Stimulated activated CD8-positive, alpha-beta memory T cell treated with anti-CD3 and anti-CD28 coated beads, Interleukin-2, amount 100 ng/mL, for 1 hour (primary cell): ENCODE results near the gene FARSA.
"Not testable (repeated sequence)": the region's sequence is repeated elsewhere in the genome, so short reads cannot be mapped to it uniquely, and the experiment has no call there.

Experiments used
- DNase-seq, 2 donors: peaks; one replicate each; pipeline ENCODE4 v3.0.0-alpha.2; 2020; ENCODE audit warnings: low read depth in 2 of 2

Gene FARSA

DNA sequence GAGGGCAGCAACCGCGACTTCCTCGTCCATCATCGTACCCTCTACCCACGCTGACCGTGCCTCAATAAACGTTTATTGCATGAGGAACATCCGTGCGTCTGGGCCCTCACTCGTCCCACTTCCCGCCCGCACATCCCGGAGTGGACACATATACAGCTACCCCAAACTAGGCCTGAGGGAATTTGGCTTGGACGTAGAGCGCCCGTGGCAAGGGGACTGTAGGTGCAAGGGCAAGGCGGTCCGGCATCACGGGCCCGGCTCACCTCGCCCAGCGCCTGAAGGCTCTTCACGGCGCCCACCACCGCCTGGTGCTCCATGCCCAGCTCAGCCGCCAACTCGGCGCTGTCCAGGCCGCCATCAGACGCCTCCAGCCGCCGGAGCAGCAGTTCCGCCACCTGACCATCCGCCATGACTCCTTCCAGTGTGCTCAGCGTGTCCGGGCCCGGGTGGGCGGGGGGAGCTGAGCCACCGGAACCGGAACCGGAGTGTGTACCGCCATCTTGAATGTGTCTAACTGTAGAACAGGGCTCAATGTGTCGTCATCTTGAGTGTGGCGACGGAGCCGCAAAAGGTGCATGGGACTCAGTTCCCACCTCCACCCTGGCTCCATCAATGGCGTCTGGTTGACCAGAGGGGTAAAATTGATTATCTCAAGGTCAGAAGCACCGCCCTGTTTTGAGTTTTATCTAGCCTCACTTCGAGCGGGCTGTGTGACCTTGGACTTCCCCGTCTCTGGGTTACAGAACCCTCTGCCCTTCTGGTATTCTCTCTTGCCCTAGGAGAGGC lies at the start of gene FARSA:
FARSA (minus strand) TSS at position 425 of the 786 bp plus-strand sequence; CDS start at position 410, 15 bp downstream.
- peak; percentile 68 to 81 for DNase-seq

DNA sequence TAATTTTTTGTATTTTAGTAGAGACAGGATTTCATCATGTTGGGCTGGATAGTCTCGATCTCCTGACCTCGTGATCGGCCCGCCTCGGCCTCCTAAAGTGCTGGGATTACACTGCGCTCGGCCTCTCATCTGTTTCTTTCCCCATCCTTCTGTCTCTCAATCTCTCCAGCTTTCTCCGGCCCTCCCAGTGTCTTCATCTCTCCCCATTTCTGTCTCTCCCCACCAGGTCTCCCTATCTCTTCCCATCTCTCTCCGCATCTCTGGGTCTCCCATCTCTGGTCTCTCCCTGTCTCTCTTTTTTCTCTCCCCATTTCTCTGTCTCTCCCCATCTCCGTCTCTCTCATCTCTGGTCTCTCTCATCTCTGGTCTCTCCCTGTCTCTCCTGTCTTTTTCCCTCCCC lies 49.6 kb upstream of the FARSA start:
- DNase-seq, result no peak

DNA sequence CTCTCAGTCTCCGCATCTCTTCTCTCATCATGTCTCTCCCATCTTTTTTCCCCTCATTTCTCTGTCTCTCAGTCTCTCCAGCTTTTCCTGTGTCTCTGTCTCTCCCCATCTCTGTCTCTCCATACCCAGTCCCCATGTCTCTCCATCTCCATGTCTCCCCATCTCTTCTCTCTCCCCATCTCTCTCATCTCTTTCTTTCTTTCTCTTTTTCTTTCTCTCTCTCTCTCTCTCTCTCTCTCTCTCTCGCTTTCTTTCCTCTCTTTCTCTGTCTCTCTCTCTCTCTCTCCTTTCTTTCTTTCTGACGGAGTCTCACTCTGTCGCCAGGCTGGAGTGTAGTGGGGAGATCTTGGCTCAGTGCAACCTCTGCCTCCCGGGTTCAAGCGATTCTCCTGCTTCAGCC lies 49.1 kb upstream of the FARSA start:
- no peak for DNase-seq

DNA sequence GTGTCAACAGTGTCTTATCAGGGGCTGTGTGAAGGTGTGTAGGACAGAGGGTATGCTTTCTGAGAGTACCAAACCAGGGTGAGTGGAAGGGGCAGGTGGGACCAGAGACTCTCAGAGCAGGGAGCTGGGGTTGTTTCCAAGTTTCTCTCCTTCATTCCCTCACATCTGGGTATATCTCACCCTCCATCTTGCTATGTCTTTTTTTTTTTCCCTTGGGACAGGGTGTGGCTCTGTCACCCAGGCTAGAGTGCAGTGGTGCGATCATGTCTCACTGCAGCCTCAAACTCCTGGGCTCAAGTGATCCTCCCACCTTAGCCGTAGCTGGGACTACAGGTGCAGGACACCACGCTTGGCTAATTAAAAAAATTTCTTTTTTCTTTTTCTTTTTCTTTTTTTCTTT lies 46.5 kb upstream of the FARSA start:
- DNase-seq, result no peak

DNA sequence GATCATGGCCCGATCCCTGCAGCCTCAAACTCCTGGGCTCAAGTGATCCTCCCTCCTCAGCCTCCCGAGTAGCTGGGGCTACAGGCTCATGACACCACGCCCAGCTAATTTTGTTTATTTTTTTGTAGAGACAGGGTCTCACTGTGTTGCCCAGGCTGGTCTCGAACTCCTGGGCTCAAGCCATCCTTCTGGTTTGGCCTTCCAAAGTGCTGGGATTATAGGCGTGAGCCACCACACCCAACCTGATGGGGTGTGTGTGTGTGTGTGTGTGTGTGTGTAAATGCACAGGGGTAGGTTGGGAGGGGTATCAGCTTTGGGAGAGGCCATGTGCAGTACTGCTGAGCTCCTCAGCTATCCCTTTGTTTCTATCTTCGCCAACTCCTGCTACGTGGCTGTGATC lies 42.6 kb upstream of the FARSA start:
- not testable (repeated sequence) for DNase-seq

DNA sequence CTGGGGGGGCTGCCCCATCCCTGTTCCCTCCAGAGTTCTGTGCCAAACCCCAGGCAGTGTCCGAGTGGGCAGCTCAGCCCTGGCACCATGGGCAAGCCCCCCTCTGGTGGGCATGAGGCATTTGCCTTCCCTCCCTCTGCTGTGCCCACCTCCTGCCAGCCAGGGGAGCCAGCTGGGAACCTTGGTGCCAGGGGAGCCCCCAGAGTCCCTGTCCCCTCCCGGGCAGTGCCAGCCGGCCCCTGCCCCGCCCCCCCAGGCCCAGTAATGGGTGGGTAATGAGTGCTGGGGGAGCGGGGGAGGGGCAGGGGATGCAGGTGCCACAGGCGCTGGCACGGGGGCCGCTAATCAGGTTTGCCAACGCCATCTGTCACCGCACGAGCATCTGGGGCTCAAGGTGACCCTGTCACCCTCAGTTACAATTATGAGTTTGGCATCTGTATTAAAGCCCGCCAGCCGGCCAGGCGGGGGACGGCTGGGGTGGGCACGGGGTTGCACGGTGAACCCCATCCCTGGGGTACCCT lies 41.8 kb upstream of the FARSA start:
- DNase-seq, result no peak

DNA sequence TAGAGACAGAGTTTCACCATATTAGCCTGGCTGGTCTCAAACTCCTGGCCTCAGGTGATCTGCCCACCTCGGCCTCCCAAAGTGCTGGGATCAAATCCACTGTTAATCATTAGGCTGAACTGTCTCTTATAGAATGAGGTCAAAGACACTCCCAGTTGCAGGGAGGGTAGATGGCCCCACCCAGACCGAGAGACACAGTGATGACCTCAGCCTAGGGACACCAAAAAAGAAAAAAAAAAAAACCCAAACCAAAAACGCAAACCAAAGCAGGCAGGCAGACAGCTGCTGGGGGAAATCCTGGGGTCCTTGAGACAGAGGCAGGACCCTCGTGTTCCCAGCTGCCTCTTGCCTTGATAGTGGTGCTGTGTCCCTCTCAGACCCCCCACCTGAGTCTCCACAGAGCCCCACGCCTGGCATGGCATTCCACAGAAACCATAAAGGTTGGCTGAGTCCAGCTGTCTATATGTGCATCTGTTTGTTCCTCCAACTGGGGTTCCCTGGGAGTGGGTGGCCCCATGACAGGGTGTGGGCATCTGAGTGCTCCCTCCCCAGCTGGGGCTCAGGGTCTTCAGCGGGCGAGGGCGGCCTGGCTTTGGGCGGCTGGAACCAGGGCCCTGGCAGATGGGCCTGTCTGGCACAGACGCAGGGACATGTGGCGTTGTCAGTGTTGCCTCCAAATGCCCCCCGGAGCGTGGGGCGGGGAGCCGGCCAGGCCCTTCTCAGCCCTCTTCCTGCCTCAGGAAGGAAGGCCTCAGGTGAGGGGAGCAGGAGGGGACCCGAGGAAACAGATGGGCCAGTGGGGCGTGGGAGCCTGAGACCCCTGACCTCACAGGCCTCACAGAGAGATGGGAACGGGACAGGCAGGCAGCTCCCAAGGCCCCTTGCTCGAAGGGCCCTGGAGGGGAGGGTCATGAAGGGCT lies 41.0 kb upstream of the FARSA start:
- DNase-seq, result no peak

DNA sequence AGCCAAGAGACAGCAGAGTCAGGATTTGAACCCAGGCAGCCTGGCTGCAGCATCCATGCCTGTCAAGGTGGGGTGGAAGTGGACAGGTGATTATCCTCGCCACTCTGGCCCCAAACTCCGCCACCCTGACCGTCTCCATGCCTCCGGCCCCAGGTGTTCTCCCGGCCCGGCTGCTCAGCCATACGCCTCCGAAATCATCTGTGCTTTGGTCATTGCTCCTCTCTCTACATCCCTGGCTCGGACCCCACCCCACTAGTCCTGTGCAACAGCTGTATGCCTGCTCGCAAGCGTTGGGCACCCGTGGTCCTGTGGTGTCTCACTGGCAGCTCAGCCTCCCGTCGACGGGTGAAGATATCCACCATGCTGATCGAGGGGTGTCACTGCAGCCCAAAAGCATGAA lies 39.7 kb upstream of the FARSA start:
- DNase-seq, result no peak

DNA sequence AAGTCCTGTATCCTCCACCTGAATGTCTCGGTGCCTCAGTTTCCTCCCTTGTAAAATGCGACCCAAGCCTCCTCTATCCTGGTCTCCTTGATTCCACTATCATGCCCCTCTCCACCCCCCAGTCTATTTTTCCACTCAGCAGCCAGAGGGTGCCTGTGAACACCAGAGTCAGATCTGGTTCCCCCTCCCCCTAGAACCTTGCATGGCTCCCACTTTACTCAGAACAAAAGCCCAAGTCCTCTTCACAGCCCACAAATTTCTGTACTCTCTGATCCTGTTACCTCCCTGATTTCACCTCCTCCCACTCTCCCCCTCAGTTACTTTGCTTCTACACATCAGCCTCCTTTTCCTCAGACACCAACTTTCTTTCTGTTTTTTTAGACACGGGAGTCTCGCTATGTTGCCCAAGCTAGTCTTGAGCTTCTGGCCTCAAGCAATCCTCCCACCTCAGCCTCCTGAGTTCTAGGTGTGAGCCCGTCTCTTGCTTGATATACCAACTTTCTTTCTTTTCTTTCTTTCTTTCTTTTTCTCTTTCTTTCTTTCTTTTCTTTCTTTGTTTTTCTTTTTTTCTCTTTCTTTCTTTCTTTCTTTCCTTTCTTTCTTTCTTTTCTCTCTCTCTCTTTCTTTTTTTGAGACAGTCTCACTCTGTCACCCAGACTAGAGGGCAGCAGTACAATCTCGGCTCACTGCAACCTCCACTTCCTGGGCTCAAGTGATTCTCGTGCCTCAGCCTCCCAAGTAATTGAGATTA lies 36.7 kb upstream of the FARSA start:
- DNase-seq, result no peak

DNA sequence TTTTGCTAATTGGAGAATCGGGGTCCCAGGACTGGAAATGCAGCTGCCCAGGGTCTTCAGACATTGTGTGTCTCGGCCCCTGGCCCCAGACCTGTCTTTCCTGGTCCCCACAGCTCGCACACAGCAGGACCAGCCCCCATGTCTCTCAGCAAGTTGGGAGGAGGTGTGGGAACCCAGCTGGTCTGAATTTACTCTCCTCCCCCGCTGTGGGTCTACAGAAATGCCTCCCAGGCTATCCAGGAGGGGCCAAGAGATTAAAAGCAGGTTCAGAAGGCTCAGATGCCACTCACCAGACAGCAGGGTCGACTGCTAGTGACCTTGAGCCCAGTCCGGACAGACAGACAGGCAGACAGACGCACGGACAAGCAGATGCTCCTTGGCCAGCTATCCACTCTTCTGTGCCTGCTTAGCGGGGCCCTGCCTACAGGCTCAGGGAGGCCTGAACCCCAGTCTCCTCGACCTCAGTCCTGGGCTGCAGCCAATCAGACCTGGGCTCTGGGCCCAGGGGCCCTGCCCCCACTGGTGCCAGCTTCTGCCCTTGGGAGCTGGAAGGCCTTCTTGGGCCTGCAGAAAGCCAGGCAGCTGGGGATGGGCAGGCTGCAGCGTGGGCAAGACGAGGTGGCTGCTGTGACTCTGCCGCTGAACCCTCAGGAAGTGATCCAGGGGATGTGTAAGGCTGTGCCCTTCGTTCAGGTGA lies 35.9 kb upstream of the FARSA start, which contains the start of gene DAND5:
DAND5 (plus strand) TSS at position 285 of the 697 bp plus-strand sequence; CDS start at position 370, 85 bp downstream.
- no peak for DNase-seq

DNA sequence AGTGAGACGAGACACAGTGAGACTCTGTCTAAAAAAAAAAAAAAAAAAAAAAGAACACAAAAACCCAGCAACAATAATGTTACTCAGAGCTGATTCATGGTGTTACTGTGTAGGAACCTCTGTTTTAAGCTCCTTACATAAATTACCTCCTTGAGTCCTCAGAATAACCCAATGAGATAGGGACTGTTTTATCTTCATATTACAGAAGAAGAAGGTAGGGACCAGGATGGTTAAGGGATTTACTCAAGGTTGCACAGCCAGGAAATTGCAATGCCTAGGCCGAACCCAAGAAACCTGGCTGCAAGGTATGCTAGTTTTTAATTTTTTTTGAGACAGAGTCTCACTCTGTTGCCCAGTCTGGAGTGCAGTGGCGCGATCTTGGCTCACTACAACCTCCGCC lies 34.4 kb upstream of the FARSA start:
- no peak for DNase-seq

DNA sequence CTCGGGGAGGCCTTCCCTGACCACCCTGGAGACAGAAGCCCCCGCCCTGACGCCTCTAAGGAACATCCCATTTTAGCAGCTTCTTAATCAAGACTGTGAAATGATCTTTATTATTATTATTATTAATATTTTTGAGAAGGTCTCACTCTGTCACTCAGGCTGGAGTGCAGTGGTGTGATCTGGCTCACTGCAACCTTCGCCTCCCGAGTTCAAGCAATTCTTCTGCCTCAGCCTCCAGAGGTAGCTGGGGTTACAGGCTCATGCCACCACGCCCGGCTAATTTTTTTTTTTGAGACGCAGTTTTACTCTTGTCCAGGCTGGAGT lies 32.3 kb upstream of the FARSA start:
- no peak for DNase-seq

DNA sequence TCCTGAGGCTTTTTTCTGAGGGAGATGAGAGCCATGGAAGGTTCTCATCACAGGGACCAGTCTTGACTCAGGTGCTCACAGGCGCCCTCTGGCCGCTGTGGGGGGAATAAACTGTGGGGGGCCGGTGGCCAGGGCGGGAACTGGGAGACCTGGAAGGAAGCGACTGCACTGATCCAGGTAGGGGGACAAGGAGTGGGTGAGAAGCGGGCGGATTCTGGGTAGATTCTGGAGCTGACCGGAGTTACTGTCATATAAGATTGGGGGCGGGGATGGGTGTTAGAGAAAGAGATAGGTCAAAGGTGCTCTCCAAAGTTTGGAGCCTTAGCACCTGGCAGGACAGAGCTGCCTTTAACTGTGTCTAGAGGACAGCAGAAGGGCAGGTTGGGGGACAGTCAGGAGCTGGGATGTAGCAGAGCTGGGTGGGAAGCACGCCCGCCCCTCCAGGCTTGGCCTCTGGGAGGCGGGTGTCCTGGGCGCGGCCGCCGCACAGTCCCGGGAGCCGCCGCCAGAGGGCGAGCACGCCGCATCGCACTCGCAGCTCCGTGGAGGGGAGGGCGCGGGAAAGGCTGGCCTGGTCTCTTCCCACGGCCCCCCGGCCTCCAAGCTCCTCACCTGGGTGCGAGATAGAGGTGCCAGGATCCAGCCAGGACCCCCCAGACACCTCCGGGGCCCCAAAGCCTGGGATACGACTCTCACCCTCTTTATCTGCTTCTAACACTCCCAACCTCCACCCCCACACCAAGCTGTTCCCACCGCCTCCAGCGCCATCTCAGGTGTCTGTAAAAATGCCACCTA lies 31.7 kb upstream of the FARSA start:
- peak; percentile 57 to 61 for DNase-seq

DNA sequence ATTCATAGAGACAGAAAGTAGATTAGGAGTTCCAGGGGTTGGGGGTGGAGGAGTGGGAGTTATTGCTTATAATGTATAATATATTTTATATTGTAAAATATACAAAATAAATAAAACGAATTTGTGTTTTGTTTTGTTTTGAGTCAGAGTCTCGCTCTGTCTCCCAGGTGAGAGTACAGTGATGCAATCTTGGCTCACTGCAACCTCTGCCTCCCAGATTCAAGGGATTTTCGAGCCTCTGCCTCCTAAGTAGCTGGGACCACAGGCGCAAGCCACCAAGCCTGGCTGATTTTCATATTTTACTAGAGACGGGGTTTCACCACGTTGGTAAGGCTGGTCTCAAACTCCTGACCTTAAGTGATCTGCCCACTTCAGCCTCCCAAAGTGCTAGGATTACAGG lies 26.0 kb upstream of the FARSA start:
- DNase-seq, result no peak

DNA sequence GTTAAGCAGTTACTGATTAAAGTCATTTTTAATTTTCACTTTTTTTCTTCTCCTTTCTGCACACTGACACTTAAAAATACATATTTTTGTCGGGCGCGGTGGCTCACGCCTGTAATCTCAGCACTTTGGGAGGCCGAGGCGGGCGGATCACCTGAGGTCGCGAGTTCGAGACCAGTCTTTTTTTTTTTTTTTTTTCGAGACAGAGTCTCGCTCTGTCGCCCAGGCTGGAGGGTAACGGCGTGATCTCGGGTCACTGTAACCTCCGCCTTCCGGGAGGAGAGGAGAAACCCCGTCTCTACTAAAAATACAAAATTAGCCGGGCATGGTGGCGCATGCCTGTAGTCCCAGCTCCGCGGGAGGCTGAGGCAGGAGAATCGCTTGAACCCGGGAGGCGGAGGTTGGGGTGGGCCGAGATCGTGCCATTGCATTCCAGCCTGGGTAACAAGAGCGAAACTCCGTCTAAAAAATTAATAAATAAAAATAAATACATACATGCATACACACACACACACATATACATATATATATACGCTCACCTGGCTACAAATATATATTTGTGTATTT lies 24.0 kb upstream of the FARSA start:
- not testable (repeated sequence) for DNase-seq

DNA sequence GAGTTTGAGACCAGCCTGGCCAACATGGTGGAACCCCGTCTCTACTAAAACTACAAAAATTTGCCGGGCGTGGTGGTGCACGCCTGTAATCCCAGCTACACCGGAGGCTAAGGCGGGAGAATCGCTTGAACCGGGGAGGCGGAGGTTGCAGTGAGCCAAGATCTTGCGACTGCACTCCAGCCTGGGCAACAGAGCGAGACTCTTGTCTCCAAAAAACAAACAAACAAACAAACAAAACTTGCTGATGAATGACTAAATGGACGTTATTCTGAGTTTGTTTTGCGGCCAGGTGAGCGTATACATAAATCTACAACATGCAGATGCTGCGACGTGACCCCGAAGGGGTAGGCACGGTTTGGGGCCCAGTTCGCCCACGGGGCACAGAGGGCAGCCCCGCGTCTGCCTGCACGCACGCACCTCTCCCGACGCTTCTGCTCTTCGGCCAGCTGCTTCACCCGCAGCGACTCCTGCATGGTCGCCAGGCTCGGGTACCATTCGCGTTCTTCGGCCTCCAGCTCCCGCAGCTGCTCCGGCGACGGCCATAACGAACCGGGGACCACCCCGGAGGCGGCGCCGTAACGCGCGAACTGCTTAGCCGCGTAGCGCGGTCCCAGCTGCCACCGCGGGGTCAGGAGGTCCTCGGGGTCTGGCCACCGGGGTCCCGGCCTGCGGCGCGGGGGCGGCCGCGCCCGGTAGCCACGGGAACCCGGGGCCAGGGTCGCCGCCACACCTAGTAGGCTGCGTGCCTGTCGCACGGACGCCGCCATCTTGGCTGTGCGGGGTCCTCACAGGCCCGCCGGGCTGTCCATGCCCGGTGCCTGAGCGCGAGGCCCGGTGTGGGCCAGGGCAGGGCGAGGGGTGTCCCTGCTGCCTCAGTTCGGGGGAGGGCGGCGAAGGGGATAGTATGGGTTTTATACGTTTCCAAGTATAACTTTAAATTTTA lies 23.2 kb upstream of the FARSA start, which contains the start of gene GADD45GIP1:
GADD45GIP1 (minus strand) TSS at position 778 of the 943 bp plus-strand sequence; CDS start at position 767, 11 bp downstream.
- DNase-seq, result peak; percentile 58 to 66

DNA sequence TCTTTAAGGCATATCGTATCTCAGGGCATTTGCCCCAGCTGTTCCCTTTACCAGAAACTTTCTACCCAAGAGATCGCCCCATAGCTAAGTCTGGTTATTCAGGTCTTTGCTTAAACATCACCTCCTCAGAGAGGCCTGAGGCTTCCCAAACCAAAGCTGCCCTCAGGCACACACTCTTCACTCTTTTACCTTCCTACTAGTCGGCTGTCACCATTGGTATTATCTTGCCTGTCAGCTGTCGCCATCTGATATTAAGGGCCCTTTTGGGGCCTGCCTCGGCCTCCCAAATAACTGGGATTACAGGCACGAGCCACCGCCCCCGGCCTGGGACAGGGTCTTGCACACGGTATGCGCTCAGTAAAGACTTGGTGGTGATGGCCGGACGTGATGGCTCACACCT lies 22.5 kb upstream of the FARSA start:
- no peak for DNase-seq

DNA sequence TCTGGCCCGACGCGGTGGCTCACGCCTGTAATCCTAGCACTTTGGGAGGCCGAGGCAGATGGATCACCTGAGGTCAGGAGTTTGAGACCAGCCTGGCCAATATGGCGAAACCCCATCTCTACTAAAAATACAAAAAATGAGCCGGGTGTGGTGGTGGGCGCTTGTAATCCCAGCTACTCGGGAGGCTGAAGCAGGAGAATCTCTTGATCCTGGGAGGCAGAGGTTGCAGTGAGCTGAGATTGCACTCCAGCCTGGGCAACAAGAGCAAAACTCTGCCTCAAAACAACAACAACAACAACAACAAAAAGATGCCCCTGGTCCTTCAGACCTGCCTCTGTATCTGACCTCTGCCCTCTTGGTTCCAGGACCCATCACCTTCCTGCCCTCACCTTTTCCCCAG lies 22.1 kb upstream of the FARSA start:
- DNase-seq, result not testable (repeated sequence)

DNA sequence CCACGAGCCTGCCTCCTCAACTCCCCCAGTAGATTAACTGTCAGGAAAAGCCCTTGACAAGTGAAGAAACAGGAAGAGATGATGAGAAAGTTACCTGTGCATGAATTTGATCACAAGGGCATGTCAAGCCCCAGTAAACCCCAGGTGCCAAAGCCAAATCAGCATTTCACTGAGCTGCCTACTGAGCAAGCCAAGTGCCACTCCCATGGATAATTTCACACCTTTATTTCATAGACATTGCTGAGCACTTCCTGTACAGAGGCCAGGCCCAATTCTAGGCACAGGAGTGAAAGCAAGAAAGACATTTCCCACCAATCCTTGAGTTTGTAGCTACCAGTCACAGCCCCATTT lies 21.1 kb upstream of the FARSA start:
- DNase-seq, result no peak
